BJ (cell line): ENCODE data around the gene ELOF1. TPM values are rescaled to one million over a fixed set of nuclear protein-coding genes. Genes with fewer than 3 reads are reported as not detected.

Experiments
- CTCF ChIA-PET: fragments of 350-600 bp; formaldehyde crosslinking; extraction: SDS; loops from one replicate; lab custom pipeline; 2021; ENCODE audit warnings: antibody characterized with exemption, inconsistent platforms; lab: Yijun Ruan, JAX
- POLR2A ChIA-PET: fragments of 300-600 bp; sonication (Branson Sonifier 250); formaldehyde crosslinking; extraction: SDS; loops from one replicate; lab custom pipeline; 2021; ENCODE audit warnings: antibody characterized with exemption; lab: Charles Lee
- DNase-seq: peaks from one replicate; pipeline ENCODE4 v3.0.0-alpha.2; 2011; ENCODE audit warnings: low read depth
- H3K27me3 ChIP-seq: 2 replicates; pipeline ENCODE4 v1.6.0; 2011; ENCODE audit warnings: low read length; ENCODE audit not compliant: control insufficient read depth, insufficient read depth
- H3K36me3 ChIP-seq: 2 replicates; pipeline ENCODE4 v1.5.1; 2011; ENCODE audit warnings: low read length; ENCODE audit not compliant: control insufficient read depth, insufficient read depth
- H3K4me3 ChIP-seq: 2 replicates; pipeline ENCODE4 v1.5.1; 2011; ENCODE audit warnings: low read depth, mild to moderate bottlenecking, control low read depth, low read length
- polyA plus RNA-seq: library from polyadenylated mRNA; depleted of rRNA; stranded (reverse); fragments of >200 nt; gene quantifications from 2 replicates; pipeline ENCODE4 v1.2.3, GENCODE V29; 2011
- TF ChIP-seq, protein P1 (sequence below): IDR thresholded peaks from 2 replicates; pipeline ENCODE4 v1.5.1; 2011; ENCODE audit warnings: low read depth, mild to moderate bottlenecking, control low read depth, inconsistent platforms, low read length, moderate library complexity; ENCODE audit not compliant: insufficient read depth

Gene ELOF1
- polyA plus RNA-seq, 1 experiment: 83.9 TPM

- TF ChIP-seq, protein P1, sequence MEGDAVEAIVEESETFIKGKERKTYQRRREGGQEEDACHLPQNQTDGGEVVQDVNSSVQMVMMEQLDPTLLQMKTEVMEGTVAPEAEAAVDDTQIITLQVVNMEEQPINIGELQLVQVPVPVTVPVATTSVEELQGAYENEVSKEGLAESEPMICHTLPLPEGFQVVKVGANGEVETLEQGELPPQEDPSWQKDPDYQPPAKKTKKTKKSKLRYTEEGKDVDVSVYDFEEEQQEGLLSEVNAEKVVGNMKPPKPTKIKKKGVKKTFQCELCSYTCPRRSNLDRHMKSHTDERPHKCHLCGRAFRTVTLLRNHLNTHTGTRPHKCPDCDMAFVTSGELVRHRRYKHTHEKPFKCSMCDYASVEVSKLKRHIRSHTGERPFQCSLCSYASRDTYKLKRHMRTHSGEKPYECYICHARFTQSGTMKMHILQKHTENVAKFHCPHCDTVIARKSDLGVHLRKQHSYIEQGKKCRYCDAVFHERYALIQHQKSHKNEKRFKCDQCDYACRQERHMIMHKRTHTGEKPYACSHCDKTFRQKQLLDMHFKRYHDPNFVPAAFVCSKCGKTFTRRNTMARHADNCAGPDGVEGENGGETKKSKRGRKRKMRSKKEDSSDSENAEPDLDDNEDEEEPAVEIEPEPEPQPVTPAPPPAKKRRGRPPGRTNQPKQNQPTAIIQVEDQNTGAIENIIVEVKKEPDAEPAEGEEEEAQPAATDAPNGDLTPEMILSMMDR: no peak
- ChIA-PET CTCF (interaction anchor here (0.9 to 1.0 kb wide), 2 partner anchors 11 to 13 kb away, joined by 4 read pairs; no protein-coding TSS in a partner anchor), POLR2A (no interaction called here)
- no peak overlapping the region for H3K4me3 ChIP-seq
- H3K27me3 ChIP-seq: no peaks in the 10 kb centered on the region
- peaks cover 11% of the 10 kb centered on the region for H3K36me3 ChIP-seq
- DNase-seq: no peak
Observed at GRCh38 chr19:11549386-11549953, 9.6 kb downstream of the ELOF1 start.

GRCh38 chr19:11547929-11548700 is 10.9 kb downstream of the ELOF1 start:
- ChIA-PET POLR2A (no interaction called here), CTCF (interaction anchor here (0.6 to 4.1 kb wide), 2 partner anchors 12 to 509 kb away, joined by 5 to 17 read pairs; no protein-coding TSS in a partner anchor)
- no peaks in the 10 kb centered on the region for H3K27me3 ChIP-seq
- no peak overlapping the region for H3K4me3 ChIP-seq
- TF ChIP-seq, protein P1: no peak
- H3K36me3 ChIP-seq: peaks cover 6% of the 10 kb centered on the region
- DNase-seq: no peak

DNA sequence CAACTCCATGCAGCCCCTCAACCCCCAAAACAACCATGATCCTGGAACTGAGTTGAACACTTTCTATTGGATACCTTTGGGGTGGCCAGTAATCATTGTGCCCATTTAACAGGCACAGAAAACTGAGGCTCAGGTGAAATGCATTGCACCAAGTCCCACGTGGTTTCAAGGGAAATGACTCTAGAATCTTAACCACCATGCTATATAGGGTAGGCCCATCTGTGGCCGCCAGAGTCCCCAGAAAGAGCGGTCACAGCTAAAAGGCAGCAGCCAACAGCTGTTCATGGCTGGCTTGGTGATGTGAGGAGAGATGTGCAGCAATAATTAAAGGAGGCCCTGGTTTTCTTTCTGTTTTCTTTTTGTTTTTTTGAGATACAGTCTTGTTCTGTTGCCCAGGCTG is 17.8 kb downstream of the ELOF1 start:
- Histone ChIP-seq H3K36me3 (no peaks in the 10 kb centered on the region), H3K4me3 (no peak overlapping the region), H3K27me3 (no peaks in the 10 kb centered on the region)
- DNase-seq: no peak
- ChIA-PET CTCF (no interaction called here), POLR2A (no interaction called here)
- TF ChIP-seq, protein P1: no peak

DNA sequence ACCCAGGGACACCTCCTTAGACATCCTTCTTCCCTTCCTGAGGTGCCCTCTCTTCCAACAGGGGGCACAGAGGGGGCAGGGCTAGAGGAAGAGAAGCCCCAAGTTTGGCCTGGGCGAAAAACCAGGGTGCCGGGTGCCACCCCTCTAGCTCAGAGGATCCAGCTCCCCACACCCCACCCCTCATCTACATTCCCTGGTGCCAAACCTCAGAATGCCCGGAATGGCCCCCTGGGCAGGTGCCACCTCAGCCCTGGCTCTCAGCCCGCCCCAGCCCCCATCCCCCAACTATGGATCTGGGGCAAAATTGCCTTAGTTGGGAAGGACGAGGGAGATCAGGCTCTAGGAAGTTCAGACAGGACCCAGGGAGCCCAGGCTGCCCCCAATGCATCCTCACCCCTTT is 18.4 kb downstream of the ELOF1 start:
- Histone ChIP-seq H3K27me3 (no peaks in the 10 kb centered on the region), H3K4me3 (no peak overlapping the region), H3K36me3 (no peaks in the 10 kb centered on the region)
- DNase-seq: no peak
- CTCF ChIA-PET: no interaction called here
- POLR2A ChIA-PET: no interaction called here
- TF ChIP-seq, protein P1: no peak
